Measurements from ENCODE around the gene C20orf202. TPM values are rescaled to one million over a fixed set of nuclear protein-coding genes. Genes with fewer than 3 reads are reported as not detected.

Gene C20orf202
- total and polyA plus RNA-seq, 9 of the 15 experiments (the other 6 are each of a cell fraction or from before 2014, with no cell fraction given) = 0.03 to 0.24 (median 0.15) TPM; not detected in 4

- TF ChIP-seq IRF9 (tag; IDR thresholded peaks at IDR 0.05) = no peak
- peak; percentile 72; the same call in 1 of the 2 replicates for TF ChIP-seq MIER1 (IDR thresholded peaks at IDR 0.05; ENCODE audit: low read depth)
- no peak for TF ChIP-seq PURB (CRISPR knock-in tag; IDR thresholded peaks at IDR 0.05; ENCODE audit: low read depth)
- no peak for TF ChIP-seq CHD1 (IDR thresholded peaks at IDR 0.05; ENCODE audit: low read length)
- no peak for TF ChIP-seq GATA2 (CRISPR knock-in tag; IDR thresholded peaks at IDR 0.05)
- TF ChIP-seq HCFC1 (IDR thresholded peaks at IDR 0.05; ENCODE audit: low read depth, low read length) = no peak
- no peak for TF ChIP-seq NR2C2 (CRISPR knock-in tag; IDR thresholded peaks at IDR 0.05)
- no peak; the same call in 1 of the 2 replicates for TF ChIP-seq NR2C2 (tag; IDR thresholded peaks at IDR 0.05)
- peak; percentile 57 for TF ChIP-seq ZBTB40 (IDR thresholded peaks at IDR 0.05)
- TF ChIP-seq ZBTB40 (CRISPR knock-in tag; IDR thresholded peaks at IDR 0.05) = no peak
- no peak for TF ChIP-seq PHF21A (IDR thresholded peaks at IDR 0.05; ENCODE audit: borderline replicate concordance, low read depth)
- no peak for TF ChIP-seq FOXM1 (IDR thresholded peaks at IDR 0.05; ENCODE audit: low read depth)
- TF ChIP-seq FOXM1 (CRISPR knock-in tag; IDR thresholded peaks at IDR 0.05; ENCODE audit: low read depth) = no peak
- TF ChIP-seq HLTF (IDR thresholded peaks at IDR 0.05) = peak; percentile 91
- TF ChIP-seq THRB (CRISPR knock-in tag; conservative IDR thresholded peaks at IDR 0.05) = peak; percentile 86; the same call in 1 of the 2 replicates
- TF ChIP-seq SMARCA5 (IDR thresholded peaks at IDR 0.05) = peak; percentile 72
- TF ChIP-seq KHSRP (IDR thresholded peaks at IDR 0.05) = peak; percentile 55
- peak; percentile 87; the same call in 1 of the 2 replicates for TF ChIP-seq TRIM25 (IDR thresholded peaks at IDR 0.05; ENCODE audit: borderline replicate concordance)
Measured at GRCh38 chr20:1188347-1188746, 14.9 kb upstream of the C20orf202 start (continued).
